C4-2B (cell line): ENCODE results near the gene PLA2G4C.

Source experiments
- CTCF ChIP-seq: fragments of 450-650 bp; conservative IDR thresholded peaks from 2 replicates; pipeline ENCODE4 v1.5.1; 2017; ENCODE audit warnings: mild to moderate bottlenecking
- ZFX ChIP-seq: fragments of 450-650 bp; IDR thresholded peaks from 2 replicates; pipeline ENCODE4 v1.6.1; 2017

DNA sequence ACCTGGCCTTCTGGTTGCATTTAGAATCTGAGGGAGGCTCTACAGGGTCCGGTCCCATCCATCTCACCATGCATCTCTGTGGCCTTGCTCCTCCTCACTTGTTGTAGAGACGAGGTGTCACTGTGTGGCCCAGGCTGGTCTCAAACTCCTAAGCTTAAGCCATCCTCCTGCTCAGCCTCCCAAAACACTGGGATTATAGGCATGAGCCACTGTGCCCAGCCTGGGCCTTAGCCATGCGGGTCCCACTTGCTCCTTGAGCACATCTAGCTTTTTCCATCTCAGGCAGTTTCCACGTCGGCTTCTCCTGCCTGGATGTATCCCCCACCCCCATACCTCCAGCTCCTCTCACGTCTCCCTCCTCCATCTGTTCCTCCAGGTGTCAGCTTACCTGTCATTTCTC, 106.4 kb downstream of the PLA2G4C start:
- TF ChIP-seq CTCF (no peak), ZFX (no peak)
